DOHH2 (cell line): Measurements from ENCODE around the gene CDH5.

Source experiments
- H3F3A ChIP-seq: fragments of 200-600 bp; sonication (generic), shearing (Covaris generic); 2 replicates; pipeline ENCODE4 v1.6.0; 2016; ENCODE audit warnings: antibody characterized with exemption, mild to moderate bottlenecking; ENCODE audit not compliant: control insufficient read depth, insufficient read depth
- H3K27ac ChIP-seq: fragments of 200-600 bp; sonication (generic); 2 replicates; pipeline ENCODE4 v1.5.1; 2014; ENCODE audit warnings: low read depth, mild to moderate bottlenecking, low read length, moderate library complexity
- H3K27me3 ChIP-seq: fragments of 200-600 bp; sonication (generic); 2 replicates; pipeline ENCODE4 v1.6.1; 2014; ENCODE audit warnings: mild to moderate bottlenecking, low read length, mixed read lengths; ENCODE audit not compliant: control insufficient read depth
- H3K36me3 ChIP-seq: fragments of 200-600 bp; sonication (generic); 2 replicates; pipeline ENCODE4 v1.6.1; 2014; ENCODE audit warnings: mild to moderate bottlenecking, low read length, moderate library complexity, mixed read lengths; ENCODE audit not compliant: control insufficient read depth
- H3K4me1 ChIP-seq: fragments of 200-600 bp; sonication (generic); 2 replicates; pipeline ENCODE4 v1.6.1; 2014; ENCODE audit warnings: mild to moderate bottlenecking, low read length, mixed read lengths; ENCODE audit not compliant: control insufficient read depth
- H3K4me2 ChIP-seq: fragments of 200-600 bp; sonication (generic); 2 replicates; pipeline ENCODE4 v1.6.0; 2014; ENCODE audit warnings: mild to moderate bottlenecking, low read length, moderate library complexity
- H3K4me3 ChIP-seq: fragments of 200-600 bp; sonication (generic); 2 replicates; pipeline ENCODE4 v1.5.1; 2014; ENCODE audit warnings: mild to moderate bottlenecking, low read length, mixed read lengths
- H3K79me2 ChIP-seq: fragments of 200-600 bp; sonication (generic); 2 replicates; pipeline ENCODE4 v1.6.1; 2014; ENCODE audit warnings: mild to moderate bottlenecking, low read length, mixed read lengths; ENCODE audit not compliant: control insufficient read depth
- H3K9me2 ChIP-seq: fragments of 200-600 bp; sonication (generic); replicated peaks from 2 replicates; pipeline ENCODE4 v1.6.1; 2014; ENCODE audit warnings: mild to moderate bottlenecking, low read length, mixed read lengths; ENCODE audit not compliant: control insufficient read depth
- H3K9me3 ChIP-seq: fragments of 200-600 bp; sonication (generic); 2 replicates; pipeline ENCODE4 v1.6.1; 2014; ENCODE audit warnings: antibody characterized with exemption, low read length, mixed read lengths; ENCODE audit not compliant: control insufficient read depth, insufficient read depth
- H4K20me1 ChIP-seq: fragments of 200-600 bp; sonication (generic); 2 replicates; pipeline ENCODE4 v1.6.0; 2014; ENCODE audit warnings: low read depth, mild to moderate bottlenecking, antibody characterized with exemption, low read length, moderate library complexity; ENCODE audit not compliant: control insufficient read depth, insufficient read depth
- EZH2phosphoT487 ChIP-seq: fragments of 200-600 bp; sonication (generic); IDR thresholded peaks from 2 replicates; pipeline ENCODE4 v1.6.1; 2017; ENCODE audit warnings: borderline replicate concordance, mild to moderate bottlenecking, antibody characterized with exemption, low read length, moderate library complexity, mixed read lengths
- TF ChIP-seq, protein P1 (sequence below): fragments of 200-600 bp; sonication (generic); IDR thresholded peaks from one replicate; pipeline ENCODE4 v1.5.1; 2014; ENCODE audit warnings: antibody characterized with exemption, mild to moderate bottlenecking, low read depth, low read length; ENCODE audit not compliant: poor library complexity, severe bottlenecking

The CDH5 gene

DNA sequence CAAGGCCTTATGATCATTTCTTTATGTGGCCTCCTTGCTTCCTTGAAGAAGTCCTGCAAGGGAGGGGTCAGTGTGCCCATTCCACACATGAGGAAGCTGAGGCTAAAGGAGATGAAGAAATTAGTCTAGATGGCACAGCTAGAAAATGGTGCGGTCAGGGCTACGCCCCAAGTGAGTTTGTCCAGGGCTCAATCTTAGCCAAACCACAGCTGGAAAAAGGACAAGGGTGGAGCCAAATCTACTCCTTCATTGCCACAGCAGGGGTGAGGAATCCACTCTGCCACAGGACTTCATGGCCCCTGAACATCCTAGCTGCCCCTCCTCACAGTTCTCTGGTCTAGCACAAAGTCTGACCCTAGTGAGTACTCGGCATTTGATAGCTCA, 76.8 kb downstream of the CDH5 start:
- Histone ChIP-seq H3K36me3 (no peaks in the 10 kb centered on the region), H3K27ac (no peak overlapping the region), H3F3A (no peaks in the 10 kb centered on the region), H3K79me2 (no peaks in the 10 kb centered on the region), H3K4me1 (no peaks in the 10 kb centered on the region), H3K4me2 (no peak overlapping the region), H3K4me3 (no peak overlapping the region), H3K27me3 (0 out of 2 replicates have a peak, but pooled peaks cover 3% of the 10 kb centered on the region), H4K20me1 (no peaks in the 10 kb centered on the region), H3K9me2 (no peaks in the 10 kb centered on the region), H3K9me3 (no peaks in the 10 kb centered on the region)
- TF ChIP-seq, protein P1, sequence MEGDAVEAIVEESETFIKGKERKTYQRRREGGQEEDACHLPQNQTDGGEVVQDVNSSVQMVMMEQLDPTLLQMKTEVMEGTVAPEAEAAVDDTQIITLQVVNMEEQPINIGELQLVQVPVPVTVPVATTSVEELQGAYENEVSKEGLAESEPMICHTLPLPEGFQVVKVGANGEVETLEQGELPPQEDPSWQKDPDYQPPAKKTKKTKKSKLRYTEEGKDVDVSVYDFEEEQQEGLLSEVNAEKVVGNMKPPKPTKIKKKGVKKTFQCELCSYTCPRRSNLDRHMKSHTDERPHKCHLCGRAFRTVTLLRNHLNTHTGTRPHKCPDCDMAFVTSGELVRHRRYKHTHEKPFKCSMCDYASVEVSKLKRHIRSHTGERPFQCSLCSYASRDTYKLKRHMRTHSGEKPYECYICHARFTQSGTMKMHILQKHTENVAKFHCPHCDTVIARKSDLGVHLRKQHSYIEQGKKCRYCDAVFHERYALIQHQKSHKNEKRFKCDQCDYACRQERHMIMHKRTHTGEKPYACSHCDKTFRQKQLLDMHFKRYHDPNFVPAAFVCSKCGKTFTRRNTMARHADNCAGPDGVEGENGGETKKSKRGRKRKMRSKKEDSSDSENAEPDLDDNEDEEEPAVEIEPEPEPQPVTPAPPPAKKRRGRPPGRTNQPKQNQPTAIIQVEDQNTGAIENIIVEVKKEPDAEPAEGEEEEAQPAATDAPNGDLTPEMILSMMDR = no peak
- TF ChIP-seq EZH2phosphoT487 = no peak

DNA sequence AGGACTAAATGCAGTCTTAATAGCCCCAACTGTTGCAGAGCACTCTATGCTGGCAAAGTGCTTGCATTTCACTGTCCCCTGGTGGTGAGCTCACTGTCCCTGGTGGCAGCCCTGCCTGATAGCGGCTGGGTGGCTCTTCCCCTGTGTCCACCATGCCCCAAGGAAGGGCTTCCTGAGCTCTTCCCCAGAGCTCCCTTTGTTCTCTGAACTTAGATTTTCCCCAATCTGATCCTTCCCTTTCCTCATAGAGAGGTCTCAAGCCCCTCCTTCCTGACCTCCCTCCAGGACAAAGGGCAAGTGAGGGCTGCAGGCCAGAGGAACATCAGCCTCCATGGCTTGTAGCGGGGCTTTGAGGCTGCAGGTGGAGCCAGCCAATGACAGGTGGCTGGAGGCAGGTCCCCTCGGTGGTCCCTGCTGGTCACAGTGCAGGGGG, 77.6 kb downstream of the CDH5 start:
- Histone ChIP-seq H3K27ac (no peak overlapping the region), H3K9me2 (no peaks in the 10 kb centered on the region), H3K36me3 (no peaks in the 10 kb centered on the region), H3K9me3 (no peaks in the 10 kb centered on the region), H3K27me3 (0 out of 2 replicates have a peak, but pooled peaks cover 3% of the 10 kb centered on the region), H3K79me2 (no peaks in the 10 kb centered on the region), H3K4me1 (no peaks in the 10 kb centered on the region), H3K4me2 (no peak overlapping the region), H4K20me1 (no peaks in the 10 kb centered on the region), H3F3A (no peaks in the 10 kb centered on the region), H3K4me3 (no peak overlapping the region)
- TF ChIP-seq, protein P1 = no peak
- no peak for TF ChIP-seq EZH2phosphoT487

DNA sequence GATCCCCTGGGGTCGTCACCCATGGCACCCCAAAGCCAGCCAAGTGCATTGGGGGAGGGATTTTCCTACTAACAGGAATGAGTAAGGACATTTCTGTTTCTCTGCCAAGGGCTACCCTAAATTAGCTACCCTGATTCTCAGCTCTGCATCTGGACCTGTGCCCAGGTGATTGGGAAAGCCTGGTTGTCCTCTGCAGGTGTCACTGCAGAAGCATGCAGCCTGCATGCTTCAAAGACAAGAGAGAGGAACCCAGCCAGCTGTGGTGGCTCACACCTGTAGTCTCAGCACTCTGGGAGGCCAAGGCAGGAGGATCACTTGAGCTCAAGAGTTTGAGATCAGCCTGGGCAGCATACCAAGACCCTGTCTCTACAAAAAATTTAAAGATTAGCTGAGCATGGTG, 80.2 kb downstream of the CDH5 start:
- H3K4me3 ChIP-seq = no peak overlapping the region
- H3K79me2 ChIP-seq = no peaks in the 10 kb centered on the region
- H3K4me1 ChIP-seq = no peaks in the 10 kb centered on the region
- no peak overlapping the region for H3K4me2 ChIP-seq
- no peaks in the 10 kb centered on the region for H3K9me3 ChIP-seq
- TF ChIP-seq, protein P1 = no peak
- no peak for TF ChIP-seq EZH2phosphoT487
- H3F3A ChIP-seq = no peaks in the 10 kb centered on the region
- H3K9me2 ChIP-seq = no peaks in the 10 kb centered on the region
- no peaks in the 10 kb centered on the region for H4K20me1 ChIP-seq
- no peaks in the 10 kb centered on the region for H3K36me3 ChIP-seq
- 0 out of 2 replicates have a peak, but pooled peaks cover 3% of the 10 kb centered on the region for H3K27me3 ChIP-seq
- no peak overlapping the region for H3K27ac ChIP-seq

DNA sequence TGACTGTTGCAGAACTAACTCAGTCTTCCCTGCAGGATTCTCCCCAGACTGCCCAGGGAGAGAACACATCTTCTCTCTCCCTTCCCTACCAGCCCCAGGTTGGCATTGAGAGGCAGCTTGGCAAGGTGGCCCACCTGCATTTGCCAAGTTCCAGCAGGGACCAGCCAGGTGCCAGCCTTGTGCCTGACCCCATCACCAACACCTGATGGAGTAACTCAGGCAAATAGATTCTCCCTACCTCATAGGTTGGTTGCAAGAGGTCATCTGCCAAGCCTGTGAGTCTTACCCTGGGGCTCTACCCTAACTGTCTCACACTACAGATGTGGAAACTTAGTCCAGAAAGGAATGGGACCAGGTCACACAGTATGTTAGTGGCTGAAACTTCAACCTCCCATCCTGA, 81.0 kb downstream of the CDH5 start:
- no peak for TF ChIP-seq EZH2phosphoT487
- TF ChIP-seq, protein P1 = no peak
- no peak overlapping the region for H3K4me3 ChIP-seq
- H3K79me2 ChIP-seq = no peaks in the 10 kb centered on the region
- 0 out of 2 replicates have a peak, but pooled peaks cover 3% of the 10 kb centered on the region for H3K27me3 ChIP-seq
- no peak overlapping the region for H3K4me2 ChIP-seq
- H4K20me1 ChIP-seq = no peaks in the 10 kb centered on the region
- no peak overlapping the region for H3K27ac ChIP-seq
- H3F3A ChIP-seq = no peaks in the 10 kb centered on the region
- no peaks in the 10 kb centered on the region for H3K9me3 ChIP-seq
- H3K4me1 ChIP-seq = no peaks in the 10 kb centered on the region
- H3K9me2 ChIP-seq = no peaks in the 10 kb centered on the region
- no peaks in the 10 kb centered on the region for H3K36me3 ChIP-seq
